H9 (cell line): Measurements from ENCODE around the gene SOX30. TPM values are rescaled to one million over a fixed set of nuclear protein-coding genes. Genes with fewer than 3 reads are reported as not detected.

Experiments
- DNase-seq: peaks from one replicate; pipeline ENCODE4 v3.0.0-alpha.2; 2017
- H2AFZ ChIP-seq: one replicate; pipeline ENCODE4 v1.6.1; 2013; ENCODE audit warnings: mild to moderate bottlenecking, low read length, control low read depth, moderate library complexity
- H2AK5ac ChIP-seq: 2 replicates; pipeline ENCODE4 v1.6.1; 2013; ENCODE audit warnings: low read length, control low read depth, mixed read lengths; ENCODE audit not compliant: insufficient read length
- H2BK120ac ChIP-seq: one replicate; pipeline ENCODE4 v1.6.1; 2013; ENCODE audit warnings: low read depth, mild to moderate bottlenecking, low read length, control low read depth, inconsistent platforms; ENCODE audit not compliant: poor library complexity, severe bottlenecking
- H2BK12ac ChIP-seq: 2 replicates; pipeline ENCODE4 v1.6.1; 2013; ENCODE audit warnings: low read length, control low read depth, mixed read lengths, low read depth; ENCODE audit not compliant: insufficient read length
- H2BK15ac ChIP-seq: 2 replicates; pipeline ENCODE4 v1.6.1; 2013; ENCODE audit warnings: low read depth, low read length, control low read depth
- H2BK20ac ChIP-seq: one replicate; pipeline ENCODE4 v1.6.1; 2013; ENCODE audit warnings: low read depth, mild to moderate bottlenecking, low read length, control low read depth, inconsistent platforms; ENCODE audit not compliant: poor library complexity, severe bottlenecking
- H2BK5ac ChIP-seq: 2 replicates; pipeline ENCODE4 v1.6.1; 2013; ENCODE audit warnings: low read length, control low read depth, mixed read lengths; ENCODE audit not compliant: insufficient read length
- H3K14ac ChIP-seq: 2 replicates; pipeline ENCODE4 v1.6.1; 2013; ENCODE audit warnings: low read length, control low read depth; ENCODE audit not compliant: insufficient read depth
- H3K18ac ChIP-seq: 2 replicates; pipeline ENCODE4 v1.6.1; 2013; ENCODE audit warnings: low read depth, mild to moderate bottlenecking, mixed read lengths, low read length, control low read depth; ENCODE audit not compliant: insufficient read length
- H3K23ac ChIP-seq: 2 replicates; pipeline ENCODE4 v1.6.1; 2013; ENCODE audit warnings: low read length, control low read depth, mixed read lengths, low read depth; ENCODE audit not compliant: insufficient read length
- H3K23me2 ChIP-seq: 2 replicates; pipeline ENCODE4 v1.6.1; 2013; ENCODE audit warnings: low read depth, mild to moderate bottlenecking, mixed read lengths, low read length, control low read depth; ENCODE audit not compliant: insufficient read length, poor library complexity, severe bottlenecking
- H3K27ac ChIP-seq: 2 replicates; pipeline ENCODE4 v1.5.1; 2013; ENCODE audit warnings: low read length, control low read depth, mixed read lengths, low read depth; ENCODE audit not compliant: insufficient read length
- H3K27me3 ChIP-seq: 2 replicates; pipeline ENCODE4 v1.6.1; 2013; ENCODE audit warnings: low read length, control low read depth, inconsistent platforms; ENCODE audit not compliant: insufficient read depth
- H3K4ac ChIP-seq: 2 replicates; pipeline ENCODE4 v1.6.1; 2013; ENCODE audit warnings: low read depth, mild to moderate bottlenecking, control low read depth, inconsistent platforms, low read length, moderate library complexity
- H3K4me1 ChIP-seq: 2 replicates; pipeline ENCODE4 v1.6.1; 2013; ENCODE audit warnings: low read length, control low read depth, inconsistent platforms; ENCODE audit not compliant: insufficient read depth
- H3K4me2 ChIP-seq: 2 replicates; pipeline ENCODE4 v1.6.1; 2013; ENCODE audit warnings: low read length, control low read depth, mixed read lengths; ENCODE audit not compliant: insufficient read length, insufficient read depth
- H3K56ac ChIP-seq: 2 replicates; pipeline ENCODE4 v1.6.1; 2013; ENCODE audit warnings: low read depth, mild to moderate bottlenecking, mixed read lengths, low read length, control low read depth; ENCODE audit not compliant: insufficient read length
- H3K79me1 ChIP-seq: 2 replicates; pipeline ENCODE4 v1.6.1; 2013; ENCODE audit warnings: low read depth, mild to moderate bottlenecking, moderate library complexity, low read length, control low read depth, inconsistent platforms; ENCODE audit not compliant: insufficient read depth, poor library complexity, severe bottlenecking
- H3K79me2 ChIP-seq: 2 replicates; pipeline ENCODE4 v1.6.1; 2013; ENCODE audit warnings: low read length, control low read depth, inconsistent platforms; ENCODE audit not compliant: insufficient read depth
- H3K9ac ChIP-seq: 2 replicates; pipeline ENCODE4 v1.6.1; 2013; ENCODE audit warnings: low read length, control low read depth, mixed read lengths; ENCODE audit not compliant: insufficient read length; ENCODE audit errors: extremely low read depth
- H3K9me3 ChIP-seq: one replicate; pipeline ENCODE4 v1.6.1; 2013; ENCODE audit warnings: low read depth, low read length, inconsistent platforms; ENCODE audit not compliant: control insufficient read depth
- H3T11ph ChIP-seq: one replicate; pipeline ENCODE4 v1.6.1; 2013; ENCODE audit warnings: mild to moderate bottlenecking, low read length, control low read depth, inconsistent platforms
- H4K20me1 ChIP-seq: one replicate; pipeline ENCODE4 v1.6.1; 2013; ENCODE audit not compliant: control insufficient read depth, insufficient read length, insufficient read depth
- H4K5ac ChIP-seq: 2 replicates; pipeline ENCODE4 v1.6.1; 2013; ENCODE audit warnings: low read depth, mild to moderate bottlenecking, mixed read lengths, low read length, control low read depth; ENCODE audit not compliant: insufficient read length
- H4K8ac ChIP-seq: replicated peaks from 2 replicates; pipeline ENCODE4 v1.6.1; 2013; ENCODE audit warnings: low read length, control low read depth, mixed read lengths, low read depth; ENCODE audit not compliant: insufficient read length
- H4K91ac ChIP-seq: 2 replicates; pipeline ENCODE4 v1.6.1; 2013; ENCODE audit warnings: low read depth, mild to moderate bottlenecking, moderate library complexity, mixed read lengths, low read length, control low read depth; ENCODE audit not compliant: insufficient read length
- H3K27ac Mint-ChIP-seq, 3 experiments: 2 replicates in 2 of 3; 3 replicates in 1 of 3; pipeline ENCODE4 v1.8.0; 2020 to 2021; ENCODE audit warnings: mixed read lengths in 3 of 3, mild to moderate bottlenecking in 1 of 3, moderate library complexity in 1 of 3
- H3K27me3 Mint-ChIP-seq: 2 replicates; pipeline ENCODE4 v1.8.0; 2021; ENCODE audit warnings: low read depth, mild to moderate bottlenecking, moderate library complexity, mixed read lengths
- H3K36me3 Mint-ChIP-seq, 3 experiments: 2 replicates in 2 of 3; 3 replicates in 1 of 3; pipeline ENCODE4 v1.8.0; 2020 to 2021; ENCODE audit warnings: low read depth in 3 of 3, mixed read lengths in 3 of 3; ENCODE audit not compliant: insufficient read depth in 1 of 3
- H3K4me1 Mint-ChIP-seq, 2 experiments: 2 replicates each; pipeline ENCODE4 v1.8.0; 2020; ENCODE audit warnings: mixed read lengths in 2 of 2
- H3K4me3 Mint-ChIP-seq, 2 experiments: 2 replicates in 1 of 2; 3 replicates in 1 of 2; pipeline ENCODE4 v1.8.0; 2020 to 2021; ENCODE audit warnings: mild to moderate bottlenecking in 2 of 2, mixed read lengths in 2 of 2, moderate library complexity in 1 of 2
- H3K9me3 Mint-ChIP-seq, 2 experiments: 2 replicates in 1 of 2; 3 replicates in 1 of 2; pipeline ENCODE4 v1.8.0; 2020; ENCODE audit warnings: mild to moderate bottlenecking in 2 of 2, mixed read lengths in 2 of 2, moderate library complexity in 1 of 2
- WGBS: extraction: QIAGEN DNeasy Blood & Tissue Kit; methylation state at CpG from one replicate; pipeline ENCODE4 v1.1.7; 2013; ENCODE audit warnings: missing lambda C conversion rate, low lambda C conversion rate, mixed read lengths; ENCODE audit not compliant: insufficient read length; ENCODE audit errors: extremely low coverage; 5-methylcytosine and 5-hydroxymethylcytosine counted together
- total RNA-seq: library from RNA; stranded (reverse); gene quantifications from 2 replicates; pipeline ENCODE4 v1.2.1, GENCODE V29; 2021
- TF ChIP-seq, protein P1 (sequence below): fragments of 200-600 bp; sonication (generic); conservative IDR thresholded peaks from 3 replicates; pipeline ENCODE4 v1.8.0; 2021; ENCODE audit warnings: antibody characterized with exemption, mild to moderate bottlenecking

The SOX30 gene
- total RNA-seq, 1 experiment from 2014 or later = not detected

DNA sequence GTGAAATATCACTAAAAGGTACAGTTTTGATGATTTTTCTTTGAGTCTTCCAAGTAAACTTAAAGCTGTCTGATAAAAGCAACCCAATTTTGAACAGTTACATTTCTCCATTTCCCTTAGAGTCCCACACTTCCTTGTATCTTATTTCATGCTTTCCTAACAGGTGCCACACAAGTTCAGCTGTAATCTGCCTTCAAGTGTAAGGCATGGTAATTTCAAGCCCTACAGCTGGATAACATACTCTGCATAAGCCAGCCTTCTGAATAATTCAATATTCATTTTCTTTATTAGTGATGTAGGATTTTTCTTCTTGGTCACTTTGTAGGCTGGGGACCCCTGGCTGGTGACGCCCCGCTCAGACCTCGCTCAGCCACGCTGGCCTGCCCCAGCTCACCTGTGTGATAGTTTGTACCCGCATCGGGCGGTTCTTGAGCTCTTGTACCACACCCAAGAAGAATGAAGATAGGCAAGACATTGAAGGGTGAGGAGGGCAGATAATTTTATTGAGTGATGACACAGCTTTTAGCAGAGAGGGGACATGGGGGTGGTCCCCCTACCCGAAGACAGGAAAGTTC lies 34.0 kb downstream of the SOX30 start:
- no peaks in the 10 kb centered on the region for H3K4me1 ChIP-seq
- no peak overlapping the region for H2BK12ac ChIP-seq
- no peak overlapping the region for H3K9ac ChIP-seq
- H2BK20ac ChIP-seq = no peak overlapping the region
- H2BK5ac ChIP-seq = no peak overlapping the region
- H3K14ac ChIP-seq = no peak overlapping the region
- no peaks in the 10 kb centered on the region for H3K23me2 ChIP-seq
- no peaks in the 10 kb centered on the region for H3K79me2 ChIP-seq
- Mint-ChIP-seq H3K27ac (no peak overlapping the region), H3K36me3 (no peaks in the 10 kb centered on the region), H3K4me1 (no peaks in the 10 kb centered on the region), H3K4me3 (no peak overlapping the region), H3K27me3 (no peaks in the 10 kb centered on the region; the same call in none of the 2 replicates), H3K9me3 (peaks cover 2 to 13% of the 10 kb centered on the region in 2 experiments; a peak in 2 of 5 replicates)
- TF ChIP-seq, protein P1, sequence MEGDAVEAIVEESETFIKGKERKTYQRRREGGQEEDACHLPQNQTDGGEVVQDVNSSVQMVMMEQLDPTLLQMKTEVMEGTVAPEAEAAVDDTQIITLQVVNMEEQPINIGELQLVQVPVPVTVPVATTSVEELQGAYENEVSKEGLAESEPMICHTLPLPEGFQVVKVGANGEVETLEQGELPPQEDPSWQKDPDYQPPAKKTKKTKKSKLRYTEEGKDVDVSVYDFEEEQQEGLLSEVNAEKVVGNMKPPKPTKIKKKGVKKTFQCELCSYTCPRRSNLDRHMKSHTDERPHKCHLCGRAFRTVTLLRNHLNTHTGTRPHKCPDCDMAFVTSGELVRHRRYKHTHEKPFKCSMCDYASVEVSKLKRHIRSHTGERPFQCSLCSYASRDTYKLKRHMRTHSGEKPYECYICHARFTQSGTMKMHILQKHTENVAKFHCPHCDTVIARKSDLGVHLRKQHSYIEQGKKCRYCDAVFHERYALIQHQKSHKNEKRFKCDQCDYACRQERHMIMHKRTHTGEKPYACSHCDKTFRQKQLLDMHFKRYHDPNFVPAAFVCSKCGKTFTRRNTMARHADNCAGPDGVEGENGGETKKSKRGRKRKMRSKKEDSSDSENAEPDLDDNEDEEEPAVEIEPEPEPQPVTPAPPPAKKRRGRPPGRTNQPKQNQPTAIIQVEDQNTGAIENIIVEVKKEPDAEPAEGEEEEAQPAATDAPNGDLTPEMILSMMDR = no peak
- no peak overlapping the region for H3T11ph ChIP-seq
- H3K23ac ChIP-seq = no peak overlapping the region
- H2BK120ac ChIP-seq = no peak overlapping the region
- H2BK15ac ChIP-seq = no peak overlapping the region
- H3K4me2 ChIP-seq = no peak overlapping the region
- H2AK5ac ChIP-seq = no peak overlapping the region
- H2AFZ ChIP-seq = no peak overlapping the region
- no peak overlapping the region for H4K5ac ChIP-seq
- H3K27me3 ChIP-seq = no peaks in the 10 kb centered on the region
- no peak overlapping the region for H3K18ac ChIP-seq
- no peaks in the 10 kb centered on the region for H3K79me1 ChIP-seq
- H3K9me3 ChIP-seq = no peaks in the 10 kb centered on the region
- no peak overlapping the region for H3K4ac ChIP-seq
- WGBS = no CpG with 5 or more reads among the region's 8 CpGs
- no peak overlapping the region for H4K8ac ChIP-seq
- H3K56ac ChIP-seq = no peak overlapping the region
- H4K91ac ChIP-seq = no peak overlapping the region
- no peaks in the 10 kb centered on the region for H4K20me1 ChIP-seq
- no peak overlapping the region for H3K27ac ChIP-seq
- DNase-seq = no peak
